Panc1 (cell line): ENCODE data around the gene UBE2G2. TPM values are rescaled to one million over a fixed set of nuclear protein-coding genes. Genes with fewer than 3 reads are reported as not detected.

Source experiments
- ATAC-seq: fragments of 200-7000 bp; cut with Tn5 transposase; 2 replicates; pipeline ENCODE4 v1.9.1; 2020; ENCODE audit warnings: mild to moderate bottlenecking, moderate library complexity
- BruUV-seq: library from RNA; stranded (reverse); fragments of 400-500 nt; replicated peaks from 2 replicates; lab custom pipeline; 2021; lab: Mats Ljungman, UMichigan
- CTCF ChIA-PET: fragments of 300-600 bp; sonication (Branson Sonifier 250); formaldehyde crosslinking; loops from one replicate; lab custom pipeline; 2022; ENCODE audit warnings: antibody characterized with exemption; lab: Charles Lee
- POLR2A ChIA-PET: fragments of 300-600 bp; sonication (Branson Sonifier 250); formaldehyde crosslinking; loops from one replicate; lab custom pipeline; 2022; ENCODE audit warnings: antibody characterized with exemption; lab: Charles Lee
- DNase-seq: peaks from one replicate; pipeline ENCODE4 v3.0.0-alpha.2; 2010; ENCODE audit warnings: low read depth, low spot score
- H3K27ac ChIP-seq: 2 replicates; pipeline ENCODE4 v1.5.1; 2011; ENCODE audit warnings: mild to moderate bottlenecking, low read length, inconsistent platforms
- H3K27me3 ChIP-seq: fragments of 200-500 bp; sonication (Bioruptor generic); 2 replicates; pipeline ENCODE4 v1.6.0; 2014; ENCODE audit warnings: low read length, inconsistent platforms; ENCODE audit not compliant: control insufficient read depth, insufficient read depth
- H3K36me3 ChIP-seq: fragments of 200-500 bp; sonication (Bioruptor generic); 2 replicates; pipeline ENCODE4 v1.5.1; 2014; ENCODE audit warnings: inconsistent platforms, mild to moderate bottlenecking, low read length, moderate library complexity; ENCODE audit not compliant: control insufficient read depth, insufficient read depth
- H3K4me1 ChIP-seq: 2 replicates; pipeline ENCODE4 v1.5.1; 2011; ENCODE audit warnings: inconsistent platforms, mild to moderate bottlenecking, low read length, moderate library complexity; ENCODE audit not compliant: control insufficient read depth, insufficient read depth
- H3K4me3 ChIP-seq, 2 experiments: 2 replicates each; pipeline ENCODE4 v1.5.1; 2011 to 2012; ENCODE audit warnings: low read depth in 2 of 2, low read length in 2 of 2, mild to moderate bottlenecking in 2 of 2, inconsistent platforms in 1 of 2, moderate library complexity in 1 of 2
- H3K9me3 ChIP-seq: fragments of 200-500 bp; sonication (Bioruptor generic); 2 replicates; pipeline ENCODE4 v1.5.1; 2014; ENCODE audit warnings: low read depth, mild to moderate bottlenecking, inconsistent platforms, low read length, moderate library complexity; ENCODE audit not compliant: control insufficient read depth, insufficient read depth
- CTCF ChIP-seq: fragments of 450-650 bp; IDR thresholded peaks from 2 replicates; pipeline ENCODE4 v1.5.1; 2017; ENCODE audit warnings: mild to moderate bottlenecking
- POLR2AphosphoS5 ChIP-seq: IDR thresholded peaks from 2 replicates; pipeline ENCODE4 v1.6.1; 2012; ENCODE audit warnings: mild to moderate bottlenecking, low read depth, low read length, moderate library complexity
- REST ChIP-seq, 2 experiments: IDR thresholded peaks; 2 replicates each; pipeline ENCODE4 v1.6.1; 2011 to 2012; ENCODE audit warnings: low read depth in 2 of 2, control low read depth in 1 of 2, low read length in 1 of 2, mild to moderate bottlenecking in 1 of 2, moderate library complexity in 1 of 2; ENCODE audit not compliant: insufficient read depth in 1 of 2
- SIN3A ChIP-seq: IDR thresholded peaks from 2 replicates; pipeline ENCODE4 v1.6.1; 2012; ENCODE audit warnings: low read depth, mild to moderate bottlenecking, low read length, moderate library complexity, borderline replicate concordance; ENCODE audit not compliant: insufficient read depth
- TCF7L2 ChIP-seq: IDR thresholded peaks from 2 replicates; pipeline ENCODE4 v1.6.1; 2011; ENCODE audit warnings: mild to moderate bottlenecking, low read depth, low read length, inconsistent platforms
- in situ Hi-C: cut with HindIII; loops from 2 replicates; pipeline ENCODE4 v1.10.0; 2016; ENCODE audit warnings: low sequenced_read_pairs, low pct_unique_long_range_greater_than_20kb
- intact Hi-C: fragments of 100-400 bp; cut with micrococcal nuclease; formaldehyde crosslinking; loops from one replicate; pipeline ENCODE4 v1.10.0; 2022; ENCODE audit not compliant: unreplicated experiment
- total RNA-seq: library from RNA; stranded (reverse); gene quantifications from one replicate; pipeline ENCODE4 v1.2.1, GENCODE V29; 2021; ENCODE audit not compliant: unreplicated experiment

Gene UBE2G2
- total RNA-seq, 1 experiment from 2014 or later = 77.4 TPM

GRCh38 chr21:44780767-44781459, 20.7 kb downstream of the UBE2G2 start:
- H3K4me1 ChIP-seq = peaks cover 25% of the 10 kb centered on the region
- CTCF ChIA-PET = no interaction called here
- H3K27me3 ChIP-seq = no peaks in the 10 kb centered on the region
- H3K27ac ChIP-seq = 0 out of 2 replicates have a peak overlapping the region, but pooled peaks have one; percentile 4
- no peak overlapping the region for H3K4me3 ChIP-seq
- TF ChIP-seq SIN3A (no peak), REST (IDR thresholded peaks at IDR 0.05; ENCODE audit: insufficient read depth in 1 of 2, low read depth in 2 of 2, low read length in 1 of 2) (no peak), TCF7L2 (no peak), CTCF (no peak), POLR2AphosphoS5 (no peak)
- ATAC-seq (no peak), DNase-seq (no peak)
- in situ Hi-C loops (no loop called here), intact Hi-C loops (loop anchor here (10.0 kb wide), 1 partner anchor 266 kb away; no protein-coding TSS in a partner anchor)
- POLR2A ChIA-PET = interaction anchor here (0.6 kb wide), 1 partner anchor 146 kb away, joined by 9 read pairs; no protein-coding TSS in a partner anchor
- H3K9me3 ChIP-seq = no peaks in the 10 kb centered on the region
- peaks cover 3% of the 10 kb centered on the region; the same call in 1 of the 2 replicates for H3K36me3 ChIP-seq
- BruUV-seq = no TSS peak

GRCh38 chr21:44780137-44780502, 21.5 kb downstream of the UBE2G2 start:
- ATAC-seq = no peak
- no peak overlapping the region for H3K27ac ChIP-seq
- in situ Hi-C loops = no loop called here
- no peak for DNase-seq
- H3K4me3 ChIP-seq = no peak overlapping the region
- H3K36me3 ChIP-seq = peaks cover 4% of the 10 kb centered on the region; the same call in 1 of the 2 replicates
- intact Hi-C loops = loop anchor here (10.0 kb wide), 1 partner anchor 265 kb away; no protein-coding TSS in a partner anchor
- no TSS peak for BruUV-seq
- ChIA-PET POLR2A (no interaction called here), CTCF (interaction anchor here (1.2 kb wide), 1 partner anchor 13 kb away, joined by 3 read pairs; no protein-coding TSS in a partner anchor)
- peaks cover 24% of the 10 kb centered on the region for H3K4me1 ChIP-seq
- no peaks in the 10 kb centered on the region for H3K9me3 ChIP-seq
- no peaks in the 10 kb centered on the region for H3K27me3 ChIP-seq
- no peak for TF ChIP-seq TCF7L2
- TF ChIP-seq REST (IDR thresholded peaks at IDR 0.05; ENCODE audit: insufficient read depth in 1 of 2, low read depth in 2 of 2, low read length in 1 of 2) = no peak
- no peak for TF ChIP-seq POLR2AphosphoS5
- no peak for TF ChIP-seq SIN3A
- no peak for TF ChIP-seq CTCF
